Sigmoid colon (tissue), 4 donors: ENCODE measurements around the gene PIH1D2.

Source experiments
- POLR2AphosphoS5 ChIP-seq, 4 donors: sonication (generic); formaldehyde crosslinking; IDR thresholded peaks; one replicate each; pipeline ENCODE4 v1.6.1; 2017; ENCODE audit warnings: antibody characterized with exemption in 4 of 4
- TF ChIP-seq, protein P1 (sequence below), 4 experiments: fragments of 450-650 bp in 3 of 4; fragments of 200-600 bp in 1 of 4; IDR thresholded peaks; one replicate each; pipeline ENCODE4 v1.5.1; 2016 to 2019; ENCODE audit warnings: antibody characterized with exemption in 4 of 4, mild to moderate bottlenecking in 3 of 4, moderate library complexity in 2 of 4

GRCh38 chr11:112058103-112058502 is 15.7 kb downstream of the PIH1D2 start:
- TF ChIP-seq POLR2AphosphoS5 (IDR thresholded peaks at IDR 0.05), result no peak
- TF ChIP-seq, protein P1, sequence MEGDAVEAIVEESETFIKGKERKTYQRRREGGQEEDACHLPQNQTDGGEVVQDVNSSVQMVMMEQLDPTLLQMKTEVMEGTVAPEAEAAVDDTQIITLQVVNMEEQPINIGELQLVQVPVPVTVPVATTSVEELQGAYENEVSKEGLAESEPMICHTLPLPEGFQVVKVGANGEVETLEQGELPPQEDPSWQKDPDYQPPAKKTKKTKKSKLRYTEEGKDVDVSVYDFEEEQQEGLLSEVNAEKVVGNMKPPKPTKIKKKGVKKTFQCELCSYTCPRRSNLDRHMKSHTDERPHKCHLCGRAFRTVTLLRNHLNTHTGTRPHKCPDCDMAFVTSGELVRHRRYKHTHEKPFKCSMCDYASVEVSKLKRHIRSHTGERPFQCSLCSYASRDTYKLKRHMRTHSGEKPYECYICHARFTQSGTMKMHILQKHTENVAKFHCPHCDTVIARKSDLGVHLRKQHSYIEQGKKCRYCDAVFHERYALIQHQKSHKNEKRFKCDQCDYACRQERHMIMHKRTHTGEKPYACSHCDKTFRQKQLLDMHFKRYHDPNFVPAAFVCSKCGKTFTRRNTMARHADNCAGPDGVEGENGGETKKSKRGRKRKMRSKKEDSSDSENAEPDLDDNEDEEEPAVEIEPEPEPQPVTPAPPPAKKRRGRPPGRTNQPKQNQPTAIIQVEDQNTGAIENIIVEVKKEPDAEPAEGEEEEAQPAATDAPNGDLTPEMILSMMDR (IDR thresholded peaks at IDR 0.05), result no peak
